Hematopoietic multipotent progenitor cell treated with erythropoietin and hydrocortisone succinate and interleukin-3 and kit ligand, for 15 days (in vitro differentiated cells): ENCODE data around the gene SLAMF6.

Source experiments
- DNase-seq: peaks from one replicate; pipeline ENCODE4 v3.0.0-alpha.2; 2015; ENCODE audit warnings: low spot score

Gene SLAMF6

GRCh38 chr1:160467576-160467975, 55.5 kb downstream of the SLAMF6 start:
- no peak for DNase-seq

GRCh38 chr1:160466961-160467360, 56.1 kb downstream of the SLAMF6 start:
- no peak for DNase-seq

GRCh38 chr1:160465123-160465522, 57.9 kb downstream of the SLAMF6 start:
- no peak for DNase-seq

- DNase-seq: no peak
These were observed 62.3 kb downstream of the SLAMF6 start for GRCh38 chr1:160460683-160461287.

- no peak for DNase-seq
These were observed 62.8 kb downstream of the SLAMF6 start for GRCh38 chr1:160460214-160460642.

GRCh38 chr1:160459687-160460086, 63.4 kb downstream of the SLAMF6 start:
- no peak for DNase-seq

DNA sequence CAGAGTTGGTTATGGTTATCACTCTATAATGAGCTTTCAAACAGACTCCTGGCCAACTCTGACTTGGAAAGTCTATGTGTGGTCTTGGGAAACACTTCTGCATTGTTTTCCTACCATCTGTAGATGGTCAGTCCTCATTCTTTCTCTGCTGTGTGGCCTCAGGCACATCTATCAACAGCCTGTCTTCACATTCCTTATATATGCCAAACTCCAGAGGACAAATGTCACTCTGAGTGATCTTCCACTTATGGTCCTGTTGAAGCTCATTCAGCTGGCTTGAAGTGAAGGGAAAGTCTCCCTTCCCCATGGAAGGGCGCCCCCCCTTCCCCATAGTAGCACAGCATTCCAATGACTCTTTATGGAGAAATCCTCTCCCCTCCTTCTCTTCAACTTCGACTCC, 64.0 kb downstream of the SLAMF6 start:
- no peak for DNase-seq

DNA sequence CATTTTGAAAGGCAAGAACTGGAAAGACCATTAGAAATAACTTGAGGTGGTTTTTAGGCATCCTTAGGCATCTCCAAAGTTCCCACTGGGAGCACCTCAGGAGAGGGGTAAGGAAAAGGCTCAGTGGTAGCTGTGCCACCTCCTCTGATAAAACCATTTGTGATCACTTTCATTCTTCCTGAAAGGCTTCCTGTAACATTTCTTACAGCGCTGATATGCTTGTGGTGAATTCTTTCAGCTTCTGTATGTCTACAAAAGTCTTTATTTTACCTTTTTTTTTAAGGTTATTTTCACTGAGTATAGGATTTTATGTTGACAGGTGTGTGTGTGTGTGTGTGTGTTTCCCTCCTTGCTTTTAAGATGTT, 67.9 kb downstream of the SLAMF6 start:
- DNase-seq: no peak

GRCh38 chr1:160454371-160455152, 68.5 kb downstream of the SLAMF6 start:
- DNase-seq: no peak

- no peak for DNase-seq
These were observed 69.6 kb downstream of the SLAMF6 start for GRCh38 chr1:160453443-160453842.

- no peak for DNase-seq
These were observed 71.2 kb downstream of the SLAMF6 start for GRCh38 chr1:160451859-160452232.

DNA sequence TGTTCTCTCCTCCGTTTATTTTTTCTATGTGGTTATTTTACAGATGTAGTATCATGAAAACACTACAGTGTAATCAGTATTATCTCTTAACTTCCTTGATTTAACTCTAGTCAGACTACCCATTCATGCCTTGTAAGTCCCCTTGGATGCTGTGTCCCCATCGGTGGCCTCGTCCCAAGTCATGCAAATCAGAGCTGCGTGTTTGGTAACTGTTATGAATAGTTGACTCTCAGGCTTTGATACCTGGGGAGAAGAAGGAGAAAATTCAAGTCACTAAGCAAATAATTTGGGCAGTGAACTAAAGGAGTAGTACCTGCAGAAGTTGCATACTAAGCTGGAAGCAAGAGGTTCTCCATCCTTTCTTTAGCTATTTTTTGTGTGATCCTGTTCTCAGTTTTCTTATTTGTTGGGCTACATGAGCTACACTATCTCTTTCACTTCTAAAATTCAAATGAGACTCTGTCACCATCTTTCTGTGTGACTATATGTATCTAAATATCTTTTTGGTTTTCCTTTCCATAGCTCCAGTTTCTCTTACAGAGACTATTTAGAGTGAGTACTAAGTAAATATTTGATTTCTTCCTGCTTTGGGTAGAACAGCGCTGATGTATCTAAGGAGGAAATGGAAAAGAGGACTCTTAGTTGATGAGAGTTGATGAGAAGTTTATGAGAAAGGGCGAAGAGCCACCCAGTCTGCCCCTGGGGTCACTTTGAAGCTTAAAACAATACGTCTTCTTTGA, 71.8 kb downstream of the SLAMF6 start:
- DNase-seq: no peak

DNA sequence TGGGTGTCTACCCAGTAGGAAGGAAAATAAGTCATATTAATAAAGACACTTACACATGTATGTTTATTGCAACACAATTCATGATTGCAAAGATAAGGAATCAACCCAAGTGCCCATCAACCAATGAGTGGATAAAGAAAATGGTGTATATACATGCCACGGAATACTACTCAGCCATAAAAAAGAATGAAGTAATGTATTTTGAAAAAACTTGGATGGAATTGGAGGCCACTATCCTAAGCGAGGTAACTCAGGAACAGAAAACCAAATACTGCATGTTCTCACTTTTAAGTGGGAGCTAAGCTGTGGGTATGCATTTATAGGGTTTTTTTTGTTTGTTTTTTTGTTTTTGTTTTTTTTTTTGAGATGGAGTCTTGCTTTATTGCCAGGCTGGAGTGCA, 73.6 kb downstream of the SLAMF6 start:
- DNase-seq: no peak

DNA sequence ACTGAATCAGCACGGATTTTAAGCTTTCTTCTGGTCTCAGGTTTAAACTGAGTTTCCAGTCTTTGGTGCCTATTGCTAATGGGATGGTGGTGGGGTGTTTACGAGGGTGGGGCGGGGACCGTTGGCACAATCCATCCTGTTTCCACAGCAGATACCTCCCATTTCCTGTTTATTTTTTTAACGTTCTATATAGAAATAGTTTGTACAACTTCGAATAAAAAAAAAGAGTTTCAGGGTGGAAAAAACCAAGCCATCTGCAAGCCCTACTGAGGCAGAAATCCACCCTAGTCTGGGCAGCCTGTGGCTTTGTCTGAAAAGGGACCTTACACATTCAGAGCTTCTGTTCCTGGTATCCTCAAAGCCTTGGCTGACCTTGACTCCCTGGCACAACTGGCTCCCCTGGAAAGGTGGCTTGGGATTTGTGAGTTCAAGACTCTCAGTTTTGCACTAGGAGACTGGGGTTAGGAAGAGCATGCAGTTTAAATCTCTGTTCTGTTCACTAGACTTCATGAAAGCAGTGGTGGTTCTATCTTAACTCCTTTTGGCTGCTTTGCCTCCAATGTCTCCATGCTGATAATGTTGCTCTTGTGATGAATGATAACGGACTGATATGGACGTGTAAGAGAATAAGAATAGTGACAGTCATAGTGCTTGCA, 76.0 kb downstream of the SLAMF6 start:
- no peak for DNase-seq

- no peak for DNase-seq
These were observed 83.3 kb downstream of the SLAMF6 start for GRCh38 chr1:160439718-160440117.

GRCh38 chr1:160438935-160439334, 84.1 kb downstream of the SLAMF6 start:
- no peak for DNase-seq

- no peak for DNase-seq
These were observed 84.6 kb downstream of the SLAMF6 start for GRCh38 chr1:160438317-160438918.

DNA sequence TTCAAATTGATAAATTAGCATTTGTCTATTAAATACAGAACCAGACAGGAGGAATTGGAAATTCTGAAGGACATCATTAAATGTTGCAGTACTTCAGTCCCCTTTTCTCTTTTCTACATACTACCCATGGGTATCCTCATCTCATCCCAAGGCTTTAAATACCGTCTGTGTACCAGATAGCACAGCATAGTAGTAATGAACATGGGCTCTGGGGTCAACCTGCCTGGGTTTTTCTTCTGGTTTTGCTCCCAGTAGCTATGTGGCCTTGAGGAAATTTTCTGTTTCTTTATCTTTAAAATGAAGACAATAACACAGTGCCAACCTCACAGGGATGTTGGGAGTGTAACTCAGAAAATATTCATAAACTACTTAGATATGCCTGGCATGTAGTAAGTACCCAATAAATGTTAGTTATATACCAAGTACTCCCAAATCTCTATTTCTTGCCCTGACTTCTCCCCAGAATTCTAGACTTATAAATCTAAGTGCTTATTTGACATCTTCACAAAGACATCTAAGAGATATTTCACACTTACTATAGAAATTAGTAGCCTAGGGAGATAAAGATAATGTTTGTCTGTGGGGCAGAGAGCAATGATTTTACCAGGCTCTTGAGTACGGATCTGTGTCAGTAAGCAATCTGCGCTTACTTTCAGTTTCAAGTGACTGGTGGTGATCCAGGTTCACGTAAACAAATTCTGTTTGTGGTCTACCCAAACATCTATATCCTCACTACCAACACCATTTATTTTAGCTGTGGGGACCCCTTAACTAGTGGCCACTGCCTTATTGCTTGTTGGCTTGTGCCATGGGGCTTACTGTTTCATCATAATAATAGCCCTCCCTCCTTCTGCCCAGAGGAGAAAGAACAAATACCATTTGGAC, 85.4 kb downstream of the SLAMF6 start:
- DNase-seq: no peak

GRCh38 chr1:160436966-160437365, 86.1 kb downstream of the SLAMF6 start:
- no peak for DNase-seq
